Loucy (cell line): ENCODE data around the gene RMI2.

ENCODE experiments used
- EZH2phosphoT487 ChIP-seq: fragments of 200-600 bp; IDR thresholded peaks from 2 replicates; pipeline ENCODE4 v1.6.1; 2018; ENCODE audit warnings: antibody characterized with exemption, mild to moderate bottlenecking, moderate library complexity, borderline replicate concordance
- TF ChIP-seq, protein P1 (sequence below): fragments of 200-600 bp; sonication (generic); conservative IDR thresholded peaks from 2 replicates; pipeline ENCODE4 v1.5.1; 2014; ENCODE audit warnings: mild to moderate bottlenecking, antibody characterized with exemption, low read length

DNA sequence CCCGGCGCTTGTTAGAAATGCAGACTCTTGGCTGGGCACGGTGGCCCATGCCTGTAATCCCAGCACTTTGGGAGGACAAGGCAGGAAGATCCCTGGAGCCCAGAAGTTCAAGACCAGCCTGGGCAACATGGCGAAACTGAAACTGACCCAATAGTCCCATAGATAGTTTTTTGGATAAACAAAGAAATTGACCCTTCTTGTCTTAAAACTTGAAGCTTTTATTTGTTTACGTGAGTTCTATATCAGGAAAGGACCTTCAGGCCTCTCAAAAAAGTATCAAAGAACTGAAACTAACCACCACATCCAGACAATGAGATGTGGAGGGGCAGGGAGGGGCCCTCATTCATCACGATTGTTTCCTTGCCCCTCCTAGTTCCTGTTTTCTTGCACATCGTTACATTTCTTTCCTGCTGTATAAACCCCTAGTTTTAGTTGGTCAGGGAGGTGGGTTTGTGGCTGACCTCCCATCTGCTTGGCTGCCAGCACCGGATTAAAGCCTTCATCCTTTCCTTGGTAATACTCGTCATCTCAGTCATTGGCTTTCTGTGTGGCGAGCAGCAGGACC lies 34.2 kb upstream of the RMI2 start:
- TF ChIP-seq, protein P1, sequence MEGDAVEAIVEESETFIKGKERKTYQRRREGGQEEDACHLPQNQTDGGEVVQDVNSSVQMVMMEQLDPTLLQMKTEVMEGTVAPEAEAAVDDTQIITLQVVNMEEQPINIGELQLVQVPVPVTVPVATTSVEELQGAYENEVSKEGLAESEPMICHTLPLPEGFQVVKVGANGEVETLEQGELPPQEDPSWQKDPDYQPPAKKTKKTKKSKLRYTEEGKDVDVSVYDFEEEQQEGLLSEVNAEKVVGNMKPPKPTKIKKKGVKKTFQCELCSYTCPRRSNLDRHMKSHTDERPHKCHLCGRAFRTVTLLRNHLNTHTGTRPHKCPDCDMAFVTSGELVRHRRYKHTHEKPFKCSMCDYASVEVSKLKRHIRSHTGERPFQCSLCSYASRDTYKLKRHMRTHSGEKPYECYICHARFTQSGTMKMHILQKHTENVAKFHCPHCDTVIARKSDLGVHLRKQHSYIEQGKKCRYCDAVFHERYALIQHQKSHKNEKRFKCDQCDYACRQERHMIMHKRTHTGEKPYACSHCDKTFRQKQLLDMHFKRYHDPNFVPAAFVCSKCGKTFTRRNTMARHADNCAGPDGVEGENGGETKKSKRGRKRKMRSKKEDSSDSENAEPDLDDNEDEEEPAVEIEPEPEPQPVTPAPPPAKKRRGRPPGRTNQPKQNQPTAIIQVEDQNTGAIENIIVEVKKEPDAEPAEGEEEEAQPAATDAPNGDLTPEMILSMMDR = no peak
- TF ChIP-seq EZH2phosphoT487 = no peak
